Left colon (tissue), 2 donors: ENCODE data around the gene ACTR1B. TPM values are rescaled to one million over a fixed set of nuclear protein-coding genes. Genes with fewer than 3 reads are reported as not detected.
A peak's percentile ranks its signal among the peaks of the same experiment; 100 is the strongest.
"Not testable (repeated sequence)": the region's sequence is repeated elsewhere in the genome, so short reads cannot be mapped to it uniquely, and the experiment has no call there.

Source experiments
- ATAC-seq: fragments of 200-7000 bp; cut with Tn5 transposase; one replicate; pipeline ENCODE4 v1.9.1; 2020; ENCODE audit warnings: mild to moderate bottlenecking, moderate library complexity
- DNase-seq, 2 donors: peaks; one replicate each; pipeline ENCODE4 v3.0.0-alpha.2; 2020
- intact Hi-C, 2 donors: fragments of 100-400 bp; cut with DNase I in 1 of 2; cut with micrococcal nuclease in 1 of 2; formaldehyde crosslinking; loops; one replicate each; pipeline versions ENCODE4 v1.11.2 to v1.14.0; 2022; cut with DNase I, micrococcal nuclease
- total RNA-seq, 2 donors: library from RNA; stranded (reverse); fragmentation: NEBNext Ultra II Directional; extraction: Animal tissue kit (Norgen Biotek cat#: 25700); gene quantifications; one replicate each; pipeline ENCODE4 v1.2.1, GENCODE V29; 2021
- donor health status: DM: no; HTN: no; CAD: no.
- donor health status: DM: yes; HTN: yes; CAD: no.

ACTR1B gene
- total RNA-seq, 2 donors from 2014 or later, result 67.4 to 79.2 TPM

- DNase-seq (peak; percentile 75 to 95), ATAC-seq (peak; percentile 96)
- intact Hi-C loops, result loop anchor here in 1 of 2 donors (10.0 kb wide), 1 partner anchor 1633 kb away; no protein-coding TSS in a partner anchor
Observed at GRCh38 chr2:97697252-97698235, 33.7 kb upstream of the ACTR1B start.

DNA sequence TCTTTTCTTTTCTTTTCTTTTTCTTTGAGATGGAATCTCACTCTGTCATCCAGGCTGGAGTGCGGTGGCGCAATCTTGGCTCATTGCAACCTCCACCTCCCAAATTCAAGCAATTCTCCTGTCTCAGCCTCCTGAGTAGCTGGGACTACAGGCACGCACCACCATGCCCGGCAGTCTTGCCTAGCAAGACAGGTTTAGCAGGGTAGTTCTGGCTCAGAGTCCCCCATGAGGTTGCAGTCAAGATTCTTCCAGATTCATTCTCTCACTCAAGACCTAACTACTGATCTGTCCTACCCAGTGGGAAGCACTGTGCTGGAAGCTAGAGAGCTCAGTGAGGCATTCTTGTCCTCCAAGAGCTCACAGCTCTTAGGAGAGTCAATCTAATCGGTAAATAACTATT is 31.9 kb upstream of the ACTR1B start:
- ATAC-seq (no peak), DNase-seq (no peak)
- intact Hi-C loops, result loop anchor here in 1 of 2 donors (10.0 kb wide), 1 partner anchor 1631 kb away; no protein-coding TSS in a partner anchor

GRCh38 chr2:97693476-97693875 is 29.6 kb upstream of the ACTR1B start:
- ATAC-seq, result no peak
- intact Hi-C loops, result loop anchor here in 1 of 2 donors (10.0 kb wide), 1 partner anchor 1629 kb away; no protein-coding TSS in a partner anchor
- DNase-seq, result no peak

GRCh38 chr2:97691166-97691565 is 27.3 kb upstream of the ACTR1B start:
- no peak for ATAC-seq
- DNase-seq, result no peak
- intact Hi-C loops, result loop anchor here in 1 of 2 donors (10.0 kb wide), 1 partner anchor 1626 kb away; no protein-coding TSS in a partner anchor

DNA sequence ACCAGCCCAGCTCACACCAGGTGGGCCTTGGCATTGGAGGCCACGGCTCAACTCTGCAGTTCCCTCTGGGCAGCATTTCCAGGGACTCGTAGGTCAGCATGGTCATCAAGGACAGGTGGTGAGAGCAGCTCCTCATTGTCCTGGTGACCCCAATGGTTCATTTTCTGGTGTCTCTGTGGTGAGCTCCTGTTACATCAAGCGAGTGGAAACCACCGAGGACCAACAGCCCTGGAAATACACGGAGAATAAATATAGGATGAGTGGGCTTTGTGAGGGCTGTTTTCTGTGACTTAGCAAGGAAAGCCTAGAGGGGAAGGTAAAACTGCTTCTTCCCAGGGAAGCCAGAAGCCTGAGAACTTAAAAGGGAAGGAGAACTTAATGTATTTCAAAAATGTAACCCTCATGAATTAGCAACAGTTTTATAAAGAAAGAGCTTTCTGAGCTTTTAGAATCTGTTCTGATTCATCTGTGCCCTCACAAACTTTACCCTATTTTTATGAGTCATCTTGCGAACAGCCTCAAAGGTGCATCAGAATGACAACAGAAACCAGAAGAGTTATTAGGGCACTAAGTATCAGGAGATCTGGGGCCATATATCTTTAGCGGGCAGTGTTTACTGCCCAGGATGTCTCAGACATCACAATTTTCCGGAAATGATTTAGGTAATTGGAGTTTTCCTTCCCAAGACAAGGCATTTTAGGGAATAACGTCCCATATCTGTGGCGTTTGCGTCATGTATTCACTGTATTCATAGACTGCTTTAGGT is 24.4 kb upstream of the ACTR1B start:
- no peak for DNase-seq
- intact Hi-C loops, result no loop called here
- no peak for ATAC-seq

DNA sequence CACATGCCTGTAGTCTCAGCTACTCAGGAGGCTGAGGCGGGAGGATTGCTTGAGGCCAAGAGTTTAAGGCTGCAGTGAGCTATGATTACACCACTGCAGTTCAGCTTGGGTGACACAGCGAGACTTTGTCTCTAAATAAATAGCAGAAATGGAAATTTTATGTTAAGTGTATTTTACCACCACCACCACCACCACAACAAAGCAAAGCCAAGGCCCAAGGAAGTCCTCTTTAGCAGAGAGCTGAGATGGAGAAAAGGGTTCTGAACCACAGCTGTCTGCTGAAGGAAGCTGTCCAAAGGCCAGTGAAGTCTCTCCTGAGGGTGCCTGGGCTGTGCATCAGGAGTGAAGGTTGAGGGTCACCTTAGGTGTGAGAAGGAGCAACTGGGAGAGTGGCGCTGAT is 23.4 kb upstream of the ACTR1B start:
- intact Hi-C loops, DNase-seq, ATAC-seq: not testable (repeated sequence)

DNA sequence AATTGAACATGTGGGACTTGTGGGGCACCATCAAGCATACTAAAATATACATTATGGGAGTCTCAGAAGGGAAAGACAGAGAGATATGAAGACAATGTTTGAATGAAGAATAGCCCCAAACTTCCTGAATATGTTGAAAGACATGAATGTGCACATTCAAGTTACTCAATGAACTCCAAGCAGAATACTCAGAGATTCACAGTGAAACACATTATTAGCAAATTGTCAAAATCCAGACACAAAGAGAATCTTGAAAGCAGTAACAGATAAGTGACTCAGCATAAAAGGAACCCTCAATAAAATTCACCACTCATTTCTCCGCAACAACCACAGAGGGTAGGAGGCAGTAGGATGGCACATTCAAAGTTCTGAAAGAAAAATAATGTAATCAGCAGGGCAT is 14.5 kb upstream of the ACTR1B start:
- ATAC-seq (no peak), DNase-seq (no peak)
- intact Hi-C loops, result no loop called here

DNA sequence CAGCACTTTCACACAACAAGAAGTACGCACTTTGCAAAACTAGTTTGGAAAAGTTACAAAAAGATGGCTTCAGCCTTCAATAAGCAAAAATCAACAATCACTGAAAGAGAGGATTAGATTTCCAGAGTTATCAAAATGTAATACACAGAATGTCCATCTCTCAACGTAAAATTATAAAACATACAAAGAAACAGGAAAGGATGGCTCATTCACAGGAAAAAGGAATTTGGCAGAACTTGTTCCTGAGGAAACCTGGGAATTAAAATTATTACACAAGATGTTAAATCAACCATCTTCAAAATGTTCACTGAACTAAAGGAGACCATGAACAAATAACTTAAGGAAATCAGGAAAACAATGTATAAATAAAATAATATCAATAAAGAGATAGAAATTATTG is 13.6 kb upstream of the ACTR1B start:
- intact Hi-C loops, result no loop called here
- DNase-seq (no peak), ATAC-seq (no peak)

- no peak for ATAC-seq
- intact Hi-C loops, result no loop called here
- DNase-seq, result no peak
Observed at GRCh38 chr2:97676620-97677019, 12.8 kb upstream of the ACTR1B start.

- intact Hi-C loops, result no loop called here
Observed at GRCh38 chr2:97675430-97676113, 11.7 kb upstream of the ACTR1B start.

DNA sequence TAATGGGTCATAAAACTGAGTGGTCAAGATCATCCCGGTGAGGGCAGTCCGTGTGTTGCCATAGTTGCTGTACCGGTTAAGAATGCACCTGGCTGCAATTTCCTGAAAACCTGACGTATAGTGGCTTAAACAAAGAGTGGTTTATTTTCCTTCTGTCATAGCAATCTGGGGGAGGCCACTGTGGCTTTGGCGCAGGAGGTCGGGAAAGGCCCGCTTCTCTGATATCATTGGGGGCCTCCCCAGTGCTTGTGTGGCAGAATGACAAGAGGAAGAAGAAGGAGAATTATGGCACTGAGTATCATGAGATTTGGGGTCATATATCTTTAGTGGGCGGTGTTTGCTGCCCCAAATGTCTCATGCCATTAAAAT is 10.1 kb upstream of the ACTR1B start:
- DNase-seq (no peak), ATAC-seq (peak; percentile 78)
- intact Hi-C loops, result no loop called here

More at GRCh38 chr2:97675430-97676113, 11.7 kb upstream of the ACTR1B start:
- DNase-seq (no peak), ATAC-seq (no peak)

DNA sequence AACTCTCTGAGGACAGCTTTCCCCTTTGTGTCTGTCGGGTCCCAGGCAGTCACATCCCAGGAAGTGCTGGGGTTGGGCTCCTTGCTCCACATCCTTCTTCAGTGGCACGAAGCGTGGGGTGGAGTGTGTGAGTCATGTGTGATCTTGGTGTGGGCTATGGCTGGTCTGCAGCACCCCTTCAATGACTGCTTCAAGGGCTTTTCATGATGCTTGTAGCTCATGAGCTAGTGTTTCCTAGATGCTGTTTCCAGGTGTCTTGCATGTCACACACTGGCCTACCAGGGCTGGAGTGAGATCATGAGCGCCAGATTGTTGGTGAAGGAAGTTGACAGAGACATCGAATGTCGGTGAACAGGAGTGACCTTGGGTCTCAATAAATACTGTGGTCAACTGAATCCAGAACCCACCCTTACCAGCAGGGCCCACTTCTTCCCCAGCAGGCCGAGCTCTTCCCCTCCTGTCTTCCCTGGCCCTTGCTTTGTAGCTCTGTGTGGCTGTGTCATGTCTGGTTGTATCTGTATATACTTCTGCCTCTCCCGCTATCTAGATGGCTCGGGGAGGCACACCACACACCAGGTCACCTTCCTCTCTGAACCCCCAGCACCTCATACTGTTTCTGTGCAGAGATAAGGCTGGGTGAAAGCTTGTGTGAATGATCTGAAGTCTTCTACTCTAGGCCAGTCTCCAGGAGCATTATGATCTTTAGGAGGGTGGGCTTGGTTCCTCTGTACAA is 9.5 kb upstream of the ACTR1B start:
- intact Hi-C loops, result no loop called here
- ATAC-seq (peak; percentile 22), DNase-seq (no peak)

GRCh38 chr2:97672606-97673140 is 8.8 kb upstream of the ACTR1B start:
- intact Hi-C loops, ATAC-seq, DNase-seq: not testable (repeated sequence)

DNA sequence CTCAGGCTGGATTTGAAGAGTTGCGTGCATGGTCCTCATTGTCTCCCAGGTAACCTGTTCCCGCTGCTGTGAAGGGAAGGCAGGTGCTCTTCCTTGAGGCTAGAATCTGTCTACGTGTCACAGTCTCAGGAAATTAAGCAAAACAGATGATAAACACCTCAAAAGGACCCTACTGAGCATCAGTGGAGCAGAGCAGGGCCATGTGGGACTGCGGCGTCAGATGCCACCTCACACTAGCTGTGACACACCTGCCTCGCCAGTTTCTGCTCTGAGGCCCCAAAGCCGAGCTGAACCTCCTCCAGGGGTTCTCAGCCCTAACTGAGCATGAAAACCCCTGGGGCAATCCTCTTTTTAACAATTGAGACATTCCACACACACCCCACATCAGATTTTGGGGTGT is 7.7 kb upstream of the ACTR1B start:
- DNase-seq, result no peak
- intact Hi-C loops, result no loop called here
- no peak for ATAC-seq

DNA sequence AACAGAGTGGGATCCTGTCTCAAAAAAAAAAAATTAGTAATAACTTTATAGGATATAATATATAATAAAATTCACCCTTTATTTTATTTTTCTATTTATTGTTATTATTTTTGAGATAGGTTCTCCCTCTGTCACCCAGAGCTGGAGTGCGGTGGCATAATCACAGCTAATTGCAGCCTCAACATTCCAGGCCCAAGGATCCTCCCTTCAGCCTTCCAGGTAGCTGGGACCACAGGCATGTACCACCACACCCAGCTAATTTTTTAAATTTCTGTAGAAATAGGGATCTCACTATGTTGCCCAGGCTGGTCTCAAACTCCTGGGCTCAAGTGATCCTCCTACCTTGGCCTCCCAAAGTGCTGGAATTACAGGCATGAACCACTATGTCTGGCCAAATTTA is 6.6 kb upstream of the ACTR1B start:
- ATAC-seq, result no peak
- DNase-seq, result no peak
- intact Hi-C loops, result no loop called here

GRCh38 chr2:97669448-97669847 is 5.6 kb upstream of the ACTR1B start, which contains the start of gene C2orf92:
C2orf92 (plus strand) TSS chr2:97669713; CDS start chr2:97669789, 76 bp downstream.
- intact Hi-C loops, result no loop called here
- no peak for ATAC-seq
- DNase-seq, result no peak

GRCh38 chr2:97664636-97664970 is 759 bp upstream of the ACTR1B start:
- DNase-seq (peak in 1 of 2 donors; percentile 45), ATAC-seq (no peak)
- intact Hi-C loops, result no loop called here

GRCh38 chr2:97663626-97663961 is 250 bp downstream of the ACTR1B start:
- ATAC-seq, result no peak
- DNase-seq, result no peak
- intact Hi-C loops, result no loop called here
